Left cardiac atrium (tissue), 4 donors: ENCODE data around the gene TESK2. TPM values are rescaled to one million over a fixed set of nuclear protein-coding genes. Genes with fewer than 3 reads are reported as not detected.

Experiments
- ATAC-seq, 2 donors: fragments of 200-7000 bp; cut with Tn5 transposase; one replicate each; pipeline ENCODE4 v1.9.1; 2020; ENCODE audit warnings: mild to moderate bottlenecking in 2 of 2, moderate library complexity in 2 of 2
- DNase-seq: peaks from one replicate; pipeline ENCODE4 v3.0.0-alpha.2; 2020
- intact Hi-C, 2 donors: fragments of 100-400 bp; cut with DNase I; formaldehyde crosslinking; loops; one replicate each; pipeline versions ENCODE4 v1.14.1 to v1.15.1; 2022 to 2023
- total RNA-seq, 2 donors: library from RNA; stranded (reverse); fragmentation: NEBNext Ultra II Directional; extraction: Animal tissue kit (Norgen Biotek cat#: 25700); gene quantifications; one replicate each; pipeline ENCODE4 v1.2.1, GENCODE V29; 2021
- donor health status: DM: no; HTN: yes; CAD: no.
- donor health status: DM: no; HTN: yes; CAD: no; lungs with severe emphysema.
- donor health status: DM: yes; HTN: yes; CAD: no.
- donor health status: Dilated cardiomyopathy.

The TESK2 gene
- total RNA-seq, 2 donors from 2014 or later: 1.4 to 2.8 TPM

GRCh38 chr1:45331436-45332345 lies 159.3 kb downstream of the TESK2 start:
- ATAC-seq: no peak
- no peak for DNase-seq
- intact Hi-C loops: no loop called here

GRCh38 chr1:45329445-45329844 lies 161.5 kb downstream of the TESK2 start:
- no peak for ATAC-seq
- DNase-seq: no peak
- intact Hi-C loops: no loop called here

GRCh38 chr1:45328680-45329079 lies 162.3 kb downstream of the TESK2 start:
- DNase-seq (no peak), ATAC-seq (no peak)
- intact Hi-C loops: no loop called here

GRCh38 chr1:45327644-45328515 lies 163.1 kb downstream of the TESK2 start:
- no peak for DNase-seq
- no peak for ATAC-seq

GRCh38 chr1:45326627-45327623 lies 164.0 kb downstream of the TESK2 start, which contains the start of gene HPDL:
HPDL (plus strand) TSS chr1:45326895; CDS start chr1:45327149, 254 bp downstream.
- peak; percentile 76 for DNase-seq

More at GRCh38 chr1:45327644-45328515, 163.1 kb downstream of the TESK2 start:
- intact Hi-C loops: no loop called here

DNA sequence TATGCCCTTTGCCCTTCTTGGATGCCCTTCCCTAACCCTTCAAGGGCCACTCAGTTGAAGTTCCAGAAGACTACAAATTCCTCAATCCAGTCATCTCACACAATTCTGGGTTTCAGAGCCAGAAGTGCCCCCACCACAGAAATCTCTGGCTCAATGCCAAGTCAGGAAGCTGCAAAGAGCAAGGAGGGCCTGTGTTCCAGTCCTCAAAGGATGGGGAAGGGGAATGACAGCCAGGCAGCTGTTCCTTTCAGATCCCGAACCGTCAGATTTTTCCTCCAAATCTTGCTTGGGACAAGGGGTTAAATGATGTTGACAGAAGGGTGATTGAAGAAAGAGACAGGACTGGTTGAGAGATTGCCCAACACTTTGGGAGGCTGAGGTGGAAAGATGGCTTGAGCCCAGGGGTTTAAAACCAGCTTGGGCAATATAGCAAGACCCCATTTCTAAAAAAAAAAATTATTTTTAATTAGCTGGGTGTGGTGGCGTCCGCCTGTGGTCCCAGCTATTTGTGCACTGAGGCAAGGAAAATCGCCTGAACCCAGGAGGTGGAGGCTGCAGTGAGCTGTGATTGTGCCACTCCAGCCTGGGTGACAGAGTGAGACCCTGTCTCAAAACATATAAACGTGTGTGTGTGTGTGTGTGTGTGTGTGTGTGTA lies 165.0 kb downstream of the TESK2 start:
- DNase-seq: no peak
- no peak for ATAC-seq
- intact Hi-C loops: no loop called here

More at GRCh38 chr1:45326627-45327623, 164.0 kb downstream of the TESK2 start, which contains the start of gene HPDL:
- peak; percentile 90 to 93 for ATAC-seq
- intact Hi-C loops: no loop called here

- intact Hi-C loops: no loop called here
- DNase-seq: no peak
- ATAC-seq: no peak
Measured at GRCh38 chr1:45322486-45323040, 168.4 kb downstream of the TESK2 start.

- DNase-seq: no peak
- ATAC-seq: no peak
- intact Hi-C loops: no loop called here
Measured at GRCh38 chr1:45321444-45321843, 169.5 kb downstream of the TESK2 start.

DNA sequence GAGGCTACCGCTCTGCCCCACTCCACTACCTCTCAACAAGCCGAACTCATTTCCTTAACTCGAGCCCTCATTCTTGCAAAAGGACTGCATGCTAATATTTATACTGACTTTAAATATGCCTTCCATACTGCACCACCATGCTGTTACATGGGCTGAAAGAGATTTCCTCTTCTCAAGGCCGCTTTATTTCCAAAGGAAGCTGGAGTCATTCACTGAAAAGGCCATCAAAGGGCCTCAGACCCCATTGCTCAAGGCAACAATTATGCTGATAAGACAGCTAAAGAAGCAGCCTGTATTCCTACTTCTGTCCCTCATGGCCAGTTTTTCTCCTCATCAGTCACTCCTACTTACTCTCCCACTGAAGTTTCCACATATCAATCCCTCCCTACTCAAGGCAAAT lies 171.2 kb downstream of the TESK2 start:
- ATAC-seq (no peak), DNase-seq (no peak)
- intact Hi-C loops: no loop called here

GRCh38 chr1:45317166-45317565 lies 173.8 kb downstream of the TESK2 start:
- ATAC-seq (no peak), DNase-seq (no peak)
- intact Hi-C loops: no loop called here

GRCh38 chr1:45314266-45314665 lies 176.7 kb downstream of the TESK2 start:
- intact Hi-C loops: no loop called here
- DNase-seq (no peak), ATAC-seq (no peak)

GRCh38 chr1:45306905-45307304 lies 184.1 kb downstream of the TESK2 start:
- no peak for DNase-seq
- no peak for ATAC-seq
- intact Hi-C loops: no loop called here

GRCh38 chr1:45306319-45306718 lies 184.6 kb downstream of the TESK2 start:
- DNase-seq (no peak), ATAC-seq (no peak)
- intact Hi-C loops: no loop called here

GRCh38 chr1:45305231-45305630 lies 185.7 kb downstream of the TESK2 start:
- ATAC-seq (no peak), DNase-seq (no peak)
- intact Hi-C loops: loop anchor here in 1 of 2 donors (2.0 kb wide), 1 partner anchor 188 kb away; no protein-coding TSS in a partner anchor

GRCh38 chr1:45304311-45305081 lies 186.5 kb downstream of the TESK2 start:
- ATAC-seq (no peak), DNase-seq (no peak)
- intact Hi-C loops: loop anchor here in 1 of 2 donors (2.0 to 5.0 kb wide), 3 partner anchors 38 to 467 kb away; partner anchors contain the start of genes MUTYH and TOE1

DNA sequence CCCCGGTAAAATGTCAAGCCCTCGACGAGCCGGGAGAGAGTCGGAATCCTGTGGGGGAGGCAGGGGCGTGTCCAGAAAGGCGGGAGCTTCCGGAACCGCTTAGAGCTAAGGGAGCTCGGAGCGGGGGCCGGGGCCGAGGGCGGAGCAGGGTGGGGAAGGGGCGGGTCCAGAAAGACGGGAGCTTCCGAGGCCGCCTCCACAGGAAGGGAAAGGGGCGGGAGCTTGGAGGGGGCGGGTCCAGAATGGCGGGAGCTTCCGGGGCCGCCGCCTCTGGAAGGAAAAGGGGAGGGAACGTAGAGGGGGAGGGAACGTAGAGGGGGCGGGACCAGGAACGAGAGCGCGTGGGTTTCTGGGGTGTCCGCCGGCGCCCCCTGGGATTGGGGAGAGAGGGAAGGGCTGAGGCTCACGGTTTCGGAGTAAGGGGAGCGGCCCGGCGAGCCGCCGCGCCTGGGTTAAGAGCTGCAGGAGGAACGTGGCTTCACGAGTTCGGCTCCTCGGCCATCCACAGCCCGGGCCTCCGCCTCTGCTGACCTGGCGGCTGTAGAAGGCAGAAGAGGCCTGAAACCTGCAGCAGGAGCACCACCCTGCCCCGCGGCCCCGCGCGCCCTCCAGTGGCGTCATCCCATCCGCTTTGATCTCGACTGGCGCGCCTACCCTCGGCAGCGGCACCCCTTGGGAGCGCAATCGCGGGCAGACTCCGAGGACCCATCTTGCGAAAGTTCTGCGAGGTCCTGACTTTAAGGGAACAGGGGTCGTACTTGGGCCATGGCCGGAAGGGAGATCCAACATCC lies 187.2 kb downstream of the TESK2 start:
- ATAC-seq: peak; percentile 97 to 98
- DNase-seq: peak; percentile 99
- intact Hi-C loops: loop anchor here in 1 of 2 donors (2.0 to 5.0 kb wide), 4 partner anchors 39 to 466 kb away; partner anchors contain the start of genes MUTYH, TOE1 and UROD
